Anterior cingulate cortex (tissue), 58 donors: ENCODE measurements around the gene PGPEP1.
"Not testable (repeated sequence)": the region's sequence is repeated elsewhere in the genome, so short reads cannot be mapped to it uniquely, and the experiment has no call there.

ENCODE experiments used
- DNase-seq, 58 donors: peaks; one replicate each; lab custom pipeline; 2025; lab: John Stamatoyannopoulos, UW

The PGPEP1 gene

GRCh38 chr19:18388100-18388959, 47.9 kb downstream of the PGPEP1 start:
- peak in 54 of 58 donors; percentile 4 to 79 (median 50) for DNase-seq

DNA sequence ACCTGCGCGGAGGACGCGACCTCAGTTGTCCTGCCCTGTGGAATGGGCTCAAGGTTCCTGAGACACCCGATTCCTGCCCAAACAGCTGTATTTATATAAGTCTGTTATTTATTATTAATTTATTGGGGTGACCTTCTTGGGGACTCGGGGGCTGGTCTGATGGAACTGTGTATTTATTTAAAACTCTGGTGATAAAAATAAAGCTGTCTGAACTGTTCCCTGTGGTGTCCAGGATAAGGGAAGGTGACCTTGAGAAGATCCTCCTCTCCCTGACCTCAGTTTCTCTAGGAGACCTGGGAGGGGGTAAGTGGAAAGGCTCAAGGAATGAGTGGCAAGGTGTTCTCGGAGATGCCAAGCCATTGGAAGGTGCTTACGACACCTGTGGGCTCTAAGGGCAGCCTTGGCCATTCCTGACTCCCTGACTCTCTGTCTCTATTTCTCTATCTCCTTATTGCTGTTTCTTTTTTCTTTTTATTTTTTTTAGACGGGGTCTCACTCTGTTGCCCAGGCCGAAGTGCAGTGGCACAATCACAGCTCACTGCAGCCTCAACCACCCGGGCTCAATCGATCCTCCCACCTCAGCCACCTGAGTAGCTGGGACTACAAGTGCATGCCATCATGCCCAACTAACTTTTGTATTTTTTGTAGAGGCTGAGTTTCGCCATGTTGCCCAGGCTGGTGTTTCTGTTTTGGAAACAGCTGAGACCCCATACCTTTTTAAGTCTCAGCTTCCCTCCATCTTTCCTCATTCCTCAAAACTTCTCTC, 48.7 kb downstream of the PGPEP1 start:
- DNase-seq = no peak

- DNase-seq = no peak
These were observed 49.3 kb downstream of the PGPEP1 start for GRCh38 chr19:18389726-18390064.

DNA sequence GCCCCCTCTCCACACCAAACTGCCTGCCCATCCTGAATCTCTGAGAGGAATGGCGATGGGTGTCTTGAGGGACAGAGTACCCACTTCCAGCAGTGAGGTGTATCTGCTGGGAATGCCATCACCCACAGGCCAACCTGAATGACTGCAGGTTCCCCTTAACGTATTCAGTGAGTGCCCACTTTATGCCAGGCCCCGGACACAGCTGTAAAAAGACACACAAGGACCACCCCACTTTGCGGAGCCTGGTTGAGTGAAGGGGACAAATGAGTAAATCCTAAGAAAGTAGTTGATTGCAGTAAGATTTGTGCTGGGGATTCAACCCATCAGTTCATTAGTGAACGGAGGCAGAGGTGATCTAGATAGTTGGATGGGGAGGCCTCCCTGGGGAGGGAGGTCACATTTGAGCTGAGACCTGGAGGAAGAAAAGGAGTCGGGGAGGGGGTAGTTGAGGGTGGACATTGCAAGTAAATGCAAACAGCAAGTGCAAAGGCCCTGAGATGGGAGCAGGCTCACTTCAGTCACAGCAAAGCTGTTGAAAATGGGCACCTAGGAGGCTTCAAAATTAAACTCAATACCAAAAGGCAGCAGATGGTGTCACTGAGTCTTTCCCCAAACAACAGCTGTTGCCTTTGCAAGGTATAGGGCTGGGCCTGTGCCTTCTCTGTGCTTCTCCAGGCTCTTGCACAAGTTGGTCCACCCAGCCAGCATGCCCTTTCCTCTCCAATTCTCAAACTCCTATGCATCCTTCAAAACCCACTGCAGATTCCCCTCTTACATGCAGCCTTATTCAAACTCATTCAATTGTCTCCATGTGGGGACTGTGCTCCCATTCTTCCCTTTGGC, 49.9 kb downstream of the PGPEP1 start:
- no peak for DNase-seq

GRCh38 chr19:18391509-18392075, 51.2 kb downstream of the PGPEP1 start:
- DNase-seq = no peak

GRCh38 chr19:18392417-18392816, 52.0 kb downstream of the PGPEP1 start:
- DNase-seq = peak in 2 of 58 donors; percentile 19

DNA sequence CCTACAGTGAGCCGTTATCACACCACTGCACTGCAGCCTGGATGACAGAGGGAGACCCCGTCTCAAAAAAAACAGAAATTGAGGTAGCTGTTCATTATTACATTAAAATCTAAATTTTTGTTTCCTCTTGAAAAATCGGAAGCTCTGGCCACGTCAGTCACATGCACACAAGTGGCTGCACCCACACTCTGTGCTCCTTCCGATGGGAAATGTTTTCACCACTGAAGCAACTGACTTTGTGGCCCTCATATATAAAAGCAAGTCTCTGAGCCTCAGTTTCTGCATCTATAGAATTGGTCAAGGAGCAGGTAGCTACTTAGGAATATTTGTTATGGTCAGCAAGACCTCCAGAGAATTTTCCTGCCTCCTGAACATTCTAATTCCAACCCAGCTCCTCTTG, 52.5 kb downstream of the PGPEP1 start:
- DNase-seq = no peak

DNA sequence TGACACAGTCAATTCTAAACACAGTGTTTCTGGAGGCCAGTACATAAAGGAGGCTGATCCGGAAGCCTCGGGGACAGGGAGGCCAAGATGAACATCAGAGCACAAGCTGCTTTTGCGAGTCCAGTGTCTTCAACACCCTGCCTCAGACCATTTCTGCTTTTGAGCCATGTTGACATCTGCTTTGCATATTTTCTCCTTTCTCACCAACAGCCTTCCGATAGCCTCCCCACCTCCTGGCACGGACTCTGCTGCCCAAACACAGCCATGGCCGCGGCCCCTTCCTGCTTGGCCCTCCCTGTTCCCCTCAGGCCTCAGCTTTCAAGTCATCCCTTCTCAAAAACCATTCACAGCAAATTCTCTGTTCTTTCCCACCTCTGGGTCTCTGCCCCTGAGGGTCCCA, 53.4 kb downstream of the PGPEP1 start:
- no peak for DNase-seq

- DNase-seq = no peak
These were observed 56.3 kb downstream of the PGPEP1 start for GRCh38 chr19:18396471-18397241.

- peak in 9 of 58 donors; percentile 8 to 30 (median 17) for DNase-seq
These were observed 57.1 kb downstream of the PGPEP1 start, which contains the start of gene LRRC25 for GRCh38 chr19:18397242-18398202. TSS of gene LRRC25 (minus strand) at chr19:18397622. CDS start at chr19:18396963, 659 bp downstream.

DNA sequence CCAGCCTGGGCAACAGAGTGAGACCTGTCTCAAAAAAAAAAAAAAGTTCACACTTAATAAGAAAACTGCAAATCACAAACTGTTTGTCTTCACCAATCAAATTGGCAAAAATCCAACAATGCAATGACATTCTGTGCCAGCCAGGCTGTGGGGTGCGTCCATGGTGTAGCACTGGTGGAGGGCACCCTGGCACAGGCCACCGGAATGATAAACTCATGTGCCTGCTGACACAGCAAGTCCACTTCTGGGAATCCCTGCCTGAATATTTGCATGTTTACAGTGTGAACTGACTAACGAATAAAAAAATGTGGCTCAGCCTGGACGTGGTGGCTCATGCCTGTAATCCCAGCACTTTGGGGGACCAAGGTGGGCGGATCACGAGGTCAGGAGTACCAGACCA, 58.6 kb downstream of the PGPEP1 start:
- DNase-seq = no peak

GRCh38 chr19:18401580-18402112, 61.2 kb downstream of the PGPEP1 start:
- DNase-seq = peak in 21 of 58 donors; percentile 17 to 48 (median 25)

DNA sequence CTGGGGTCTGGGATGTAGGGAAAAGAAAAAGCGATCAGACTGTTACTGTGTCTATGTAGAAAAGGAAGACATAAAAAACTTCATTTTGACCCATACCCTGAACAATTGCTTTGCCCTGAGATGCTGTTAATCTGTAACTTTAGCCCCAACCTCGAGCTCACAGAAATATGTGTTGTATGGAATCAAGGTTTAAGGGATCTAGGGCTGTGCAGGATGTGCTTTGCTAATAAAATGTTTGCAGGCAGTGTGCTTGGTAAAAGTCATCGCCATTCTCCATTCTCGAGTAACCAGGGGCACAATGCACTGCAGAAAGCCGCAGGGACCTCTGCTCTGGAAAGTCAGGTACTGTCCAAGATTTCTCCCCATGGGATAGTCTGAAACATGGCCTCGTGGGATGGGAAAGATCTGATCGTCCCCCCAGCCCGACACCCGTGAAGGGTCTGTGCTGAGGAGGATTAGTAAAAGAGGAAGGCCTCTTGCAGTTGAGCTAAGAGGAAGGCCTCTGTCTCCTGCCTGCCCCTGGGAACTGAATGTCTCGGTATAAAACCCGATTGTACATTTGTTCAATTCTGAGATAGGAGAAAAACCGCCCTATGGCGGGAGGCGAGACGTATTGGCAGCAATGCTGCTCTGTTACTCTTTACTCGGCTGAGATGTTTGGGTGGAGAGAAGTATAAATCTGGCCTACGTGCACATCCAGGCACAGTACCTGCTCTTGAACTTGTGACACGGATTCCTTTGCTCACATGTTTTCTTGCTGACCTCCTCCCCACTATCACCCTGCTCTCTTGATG, 62.3 kb downstream of the PGPEP1 start:
- DNase-seq = not testable (repeated sequence)

DNA sequence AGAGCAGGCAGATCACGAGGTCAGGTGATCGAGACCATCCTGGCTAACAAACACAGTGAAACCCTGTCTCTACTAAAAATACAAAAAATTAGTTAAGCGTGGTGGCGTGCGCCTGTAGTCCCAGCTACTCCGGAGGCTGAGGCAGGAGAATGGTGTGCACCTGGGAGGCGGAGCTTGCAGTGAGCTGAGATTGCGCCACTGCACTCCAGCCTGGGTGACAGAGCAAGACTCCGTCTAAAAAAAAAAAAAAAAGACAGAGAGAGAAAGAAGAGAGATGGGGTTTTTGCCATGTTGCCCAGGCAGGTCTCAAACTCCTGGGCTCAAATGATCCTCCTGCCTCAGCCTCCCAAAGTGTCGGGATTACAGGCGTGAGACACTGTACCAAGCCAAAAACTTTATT, 65.4 kb downstream of the PGPEP1 start:
- not testable (repeated sequence) for DNase-seq

GRCh38 chr19:18406749-18407148, 66.4 kb downstream of the PGPEP1 start:
- no peak for DNase-seq

GRCh38 chr19:18408053-18408476, 67.7 kb downstream of the PGPEP1 start:
- DNase-seq = no peak

- DNase-seq = no peak
These were observed 72.3 kb downstream of the PGPEP1 start for GRCh38 chr19:18412610-18413239.
